Measurements from ENCODE around the gene BRMS1. TPM values are rescaled to one million over a fixed set of nuclear protein-coding genes. Genes with fewer than 3 reads are reported as not detected.

The BRMS1 gene
- total and polyA plus RNA-seq, 2 experiments from 2014 or later, result 59.1 to 61.7 TPM

DNA sequence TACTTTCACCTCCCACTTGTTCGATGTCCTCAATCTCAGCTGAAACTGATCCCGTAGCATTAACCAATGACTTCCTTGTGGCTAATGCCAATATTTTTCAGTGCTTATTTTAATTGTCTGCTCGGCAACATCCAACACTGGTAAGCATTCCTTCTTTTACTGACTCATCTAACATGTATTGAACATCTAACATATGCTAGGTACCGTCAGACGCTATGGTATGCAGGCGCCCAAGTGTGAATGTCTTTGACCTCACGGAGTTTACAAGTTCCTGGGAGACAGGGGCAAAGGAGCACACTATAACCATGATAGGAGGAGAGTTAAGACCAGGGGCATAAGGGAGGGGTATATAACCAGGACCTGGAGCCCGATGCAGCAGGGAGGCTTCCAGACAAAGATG is 1.7 kb downstream of the BRMS1 start:
- Mint-ChIP-seq H3K4me1 (peaks cover 29% of the 10 kb centered on the region), H3K4me3 (peak overlapping the region; percentile 96), H3K9me3 (peaks cover 5% of the 10 kb centered on the region; the same call in 2 of the 3 replicates), H3K27me3 (ENCODE audit: insufficient read depth, low read depth, poor library complexity) (peaks cover 23% of the 10 kb centered on the region), H3K36me3 (ENCODE audit: low read depth) (peaks cover 29% of the 10 kb centered on the region), H3K27ac (no peak overlapping the region)
- TF ChIP-seq CREB1 (CRISPR knock-in tag; IDR thresholded peaks at IDR 0.05; ENCODE audit: low read depth), result no peak
- no peak for TF ChIP-seq STAT1 (IDR thresholded peaks at IDR 0.05; ENCODE audit: unreplicated experiment)
- TF ChIP-seq, protein P1, sequence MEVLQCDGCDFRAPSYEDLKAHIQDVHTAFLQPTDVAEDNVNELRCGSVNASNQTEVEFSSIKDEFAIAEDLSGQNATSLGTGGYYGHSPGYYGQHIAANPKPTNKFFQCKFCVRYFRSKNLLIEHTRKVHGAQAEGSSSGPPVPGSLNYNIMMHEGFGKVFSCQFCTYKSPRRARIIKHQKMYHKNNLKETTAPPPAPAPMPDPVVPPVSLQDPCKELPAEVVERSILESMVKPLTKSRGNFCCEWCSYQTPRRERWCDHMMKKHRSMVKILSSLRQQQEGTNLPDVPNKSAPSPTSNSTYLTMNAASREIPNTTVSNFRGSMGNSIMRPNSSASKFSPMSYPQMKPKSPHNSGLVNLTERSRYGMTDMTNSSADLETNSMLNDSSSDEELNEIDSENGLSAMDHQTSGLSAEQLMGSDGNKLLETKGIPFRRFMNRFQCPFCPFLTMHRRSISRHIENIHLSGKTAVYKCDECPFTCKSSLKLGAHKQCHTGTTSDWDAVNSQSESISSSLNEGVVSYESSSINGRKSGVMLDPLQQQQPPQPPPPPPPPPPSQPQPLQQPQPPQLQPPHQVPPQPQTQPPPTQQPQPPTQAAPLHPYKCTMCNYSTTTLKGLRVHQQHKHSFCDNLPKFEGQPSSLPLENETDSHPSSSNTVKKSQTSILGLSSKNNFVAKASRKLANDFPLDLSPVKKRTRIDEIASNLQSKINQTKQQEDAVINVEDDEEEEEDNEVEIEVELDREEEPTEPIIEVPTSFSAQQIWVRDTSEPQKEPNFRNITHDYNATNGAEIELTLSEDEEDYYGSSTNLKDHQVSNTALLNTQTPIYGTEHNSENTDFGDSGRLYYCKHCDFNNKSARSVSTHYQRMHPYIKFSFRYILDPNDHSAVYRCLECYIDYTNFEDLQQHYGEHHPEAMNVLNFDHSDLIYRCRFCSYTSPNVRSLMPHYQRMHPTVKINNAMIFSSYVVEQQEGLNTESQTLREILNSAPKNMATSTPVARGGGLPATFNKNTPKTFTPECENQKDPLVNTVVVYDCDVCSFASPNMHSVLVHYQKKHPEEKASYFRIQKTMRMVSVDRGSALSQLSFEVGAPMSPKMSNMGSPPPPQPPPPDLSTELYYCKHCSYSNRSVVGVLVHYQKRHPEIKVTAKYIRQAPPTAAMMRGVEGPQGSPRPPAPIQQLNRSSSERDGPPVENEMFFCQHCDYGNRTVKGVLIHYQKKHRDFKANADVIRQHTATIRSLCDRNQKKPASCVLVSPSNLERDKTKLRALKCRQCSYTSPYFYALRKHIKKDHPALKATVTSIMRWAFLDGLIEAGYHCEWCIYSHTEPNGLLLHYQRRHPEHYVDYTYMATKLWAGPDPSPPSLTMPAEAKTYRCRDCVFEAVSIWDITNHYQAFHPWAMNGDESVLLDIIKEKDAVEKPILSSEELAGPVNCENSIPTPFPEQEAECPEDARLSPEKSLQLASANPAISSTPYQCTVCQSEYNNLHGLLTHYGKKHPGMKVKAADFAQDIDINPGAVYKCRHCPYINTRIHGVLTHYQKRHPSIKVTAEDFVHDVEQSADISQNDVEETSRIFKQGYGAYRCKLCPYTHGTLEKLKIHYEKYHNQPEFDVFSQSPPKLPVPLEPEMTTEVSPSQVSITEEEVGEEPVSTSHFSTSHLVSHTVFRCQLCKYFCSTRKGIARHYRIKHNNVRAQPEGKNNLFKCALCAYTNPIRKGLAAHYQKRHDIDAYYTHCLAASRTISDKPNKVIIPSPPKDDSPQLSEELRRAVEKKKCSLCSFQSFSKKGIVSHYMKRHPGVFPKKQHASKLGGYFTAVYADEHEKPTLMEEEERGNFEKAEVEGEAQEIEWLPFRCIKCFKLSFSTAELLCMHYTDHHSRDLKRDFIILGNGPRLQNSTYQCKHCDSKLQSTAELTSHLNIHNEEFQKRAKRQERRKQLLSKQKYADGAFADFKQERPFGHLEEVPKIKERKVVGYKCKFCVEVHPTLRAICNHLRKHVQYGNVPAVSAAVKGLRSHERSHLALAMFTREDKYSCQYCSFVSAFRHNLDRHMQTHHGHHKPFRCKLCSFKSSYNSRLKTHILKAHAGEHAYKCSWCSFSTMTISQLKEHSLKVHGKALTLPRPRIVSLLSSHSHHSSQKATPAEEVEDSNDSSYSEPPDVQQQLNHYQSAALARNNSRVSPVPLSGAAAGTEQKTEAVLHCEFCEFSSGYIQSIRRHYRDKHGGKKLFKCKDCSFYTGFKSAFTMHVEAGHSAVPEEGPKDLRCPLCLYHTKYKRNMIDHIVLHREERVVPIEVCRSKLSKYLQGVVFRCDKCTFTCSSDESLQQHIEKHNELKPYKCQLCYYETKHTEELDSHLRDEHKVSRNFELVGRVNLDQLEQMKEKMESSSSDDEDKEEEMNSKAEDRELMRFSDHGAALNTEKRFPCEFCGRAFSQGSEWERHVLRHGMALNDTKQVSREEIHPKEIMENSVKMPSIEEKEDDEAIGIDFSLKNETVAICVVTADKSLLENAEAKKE (CRISPR knock-in tag; IDR thresholded peaks at IDR 0.05), result no peak
- TF ChIP-seq, protein P2, sequence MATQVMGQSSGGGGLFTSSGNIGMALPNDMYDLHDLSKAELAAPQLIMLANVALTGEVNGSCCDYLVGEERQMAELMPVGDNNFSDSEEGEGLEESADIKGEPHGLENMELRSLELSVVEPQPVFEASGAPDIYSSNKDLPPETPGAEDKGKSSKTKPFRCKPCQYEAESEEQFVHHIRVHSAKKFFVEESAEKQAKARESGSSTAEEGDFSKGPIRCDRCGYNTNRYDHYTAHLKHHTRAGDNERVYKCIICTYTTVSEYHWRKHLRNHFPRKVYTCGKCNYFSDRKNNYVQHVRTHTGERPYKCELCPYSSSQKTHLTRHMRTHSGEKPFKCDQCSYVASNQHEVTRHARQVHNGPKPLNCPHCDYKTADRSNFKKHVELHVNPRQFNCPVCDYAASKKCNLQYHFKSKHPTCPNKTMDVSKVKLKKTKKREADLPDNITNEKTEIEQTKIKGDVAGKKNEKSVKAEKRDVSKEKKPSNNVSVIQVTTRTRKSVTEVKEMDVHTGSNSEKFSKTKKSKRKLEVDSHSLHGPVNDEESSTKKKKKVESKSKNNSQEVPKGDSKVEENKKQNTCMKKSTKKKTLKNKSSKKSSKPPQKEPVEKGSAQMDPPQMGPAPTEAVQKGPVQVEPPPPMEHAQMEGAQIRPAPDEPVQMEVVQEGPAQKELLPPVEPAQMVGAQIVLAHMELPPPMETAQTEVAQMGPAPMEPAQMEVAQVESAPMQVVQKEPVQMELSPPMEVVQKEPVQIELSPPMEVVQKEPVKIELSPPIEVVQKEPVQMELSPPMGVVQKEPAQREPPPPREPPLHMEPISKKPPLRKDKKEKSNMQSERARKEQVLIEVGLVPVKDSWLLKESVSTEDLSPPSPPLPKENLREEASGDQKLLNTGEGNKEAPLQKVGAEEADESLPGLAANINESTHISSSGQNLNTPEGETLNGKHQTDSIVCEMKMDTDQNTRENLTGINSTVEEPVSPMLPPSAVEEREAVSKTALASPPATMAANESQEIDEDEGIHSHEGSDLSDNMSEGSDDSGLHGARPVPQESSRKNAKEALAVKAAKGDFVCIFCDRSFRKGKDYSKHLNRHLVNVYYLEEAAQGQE (IDR thresholded peaks at IDR 0.05; ENCODE audit: unreplicated experiment), result no peak
- TF ChIP-seq POLR2AphosphoS5 (IDR thresholded peaks at IDR 0.05; ENCODE audit: low read depth), result no peak
- TF ChIP-seq EZH2phosphoT487 (IDR thresholded peaks at IDR 0.05; ENCODE audit: unreplicated experiment), result no peak
- Histone ChIP-seq H3F3A (replicated peaks; ENCODE audit: low read depth) (peaks cover 18% of the 10 kb centered on the region), H3K4me3 (no peak overlapping the region), H3K4me1 (ENCODE audit: insufficient read depth) (peaks cover 15% of the 10 kb centered on the region), H3K79me2 (replicated peaks; ENCODE audit: insufficient read depth) (peaks cover 14% of the 10 kb centered on the region), H3K27ac (ENCODE audit: low read depth) (no peak overlapping the region), H3K4me2 (no peak overlapping the region), H3K27me3 (ENCODE audit: insufficient read depth) (peaks cover 8% of the 10 kb centered on the region; the same call in 1 of the 2 replicates), H3K9me2 (ENCODE audit: insufficient read depth) (no peaks in the 10 kb centered on the region), H3K36me3 (ENCODE audit: insufficient read depth) (no peaks in the 10 kb centered on the region; the same call in 1 of the 2 replicates), H2AFZ (no peak overlapping the region), H4K20me1 (replicated peaks; ENCODE audit: insufficient read depth) (peaks cover 3% of the 10 kb centered on the region; the same call in 1 of the 2 replicates)
- ATAC-seq, result no peak
- DNase-seq (ENCODE audit: low spot score), result no peak

Data from GM23338 (cell line).